Lower leg skin (tissue), 3 donors: ENCODE results near the gene PLCH2.

Experiments used
- CTCF ChIP-seq, 3 donors: fragments of 450-650 bp; IDR thresholded peaks; one replicate each; pipeline ENCODE4 v1.5.1; 2016; ENCODE audit warnings: antibody characterized with exemption in 3 of 3, mild to moderate bottlenecking in 3 of 3, moderate library complexity in 2 of 3
- POLR2A ChIP-seq, 2 donors: fragments of 450-650 bp; IDR thresholded peaks; one replicate each; pipeline ENCODE4 v1.6.1; 2016 to 2017; ENCODE audit warnings: antibody characterized with exemption in 2 of 2, mild to moderate bottlenecking in 1 of 2, moderate library complexity in 1 of 2

GRCh38 chr1:2548068-2548589 lies 72.0 kb downstream of the PLCH2 start:
- TF ChIP-seq CTCF (IDR thresholded peaks at IDR 0.05) = peak in 1 of 3 donors; percentile 69
- no peak for TF ChIP-seq POLR2A (IDR thresholded peaks at IDR 0.05)
